Measurements from ENCODE around the gene SPDEF.

The SPDEF gene

DNA sequence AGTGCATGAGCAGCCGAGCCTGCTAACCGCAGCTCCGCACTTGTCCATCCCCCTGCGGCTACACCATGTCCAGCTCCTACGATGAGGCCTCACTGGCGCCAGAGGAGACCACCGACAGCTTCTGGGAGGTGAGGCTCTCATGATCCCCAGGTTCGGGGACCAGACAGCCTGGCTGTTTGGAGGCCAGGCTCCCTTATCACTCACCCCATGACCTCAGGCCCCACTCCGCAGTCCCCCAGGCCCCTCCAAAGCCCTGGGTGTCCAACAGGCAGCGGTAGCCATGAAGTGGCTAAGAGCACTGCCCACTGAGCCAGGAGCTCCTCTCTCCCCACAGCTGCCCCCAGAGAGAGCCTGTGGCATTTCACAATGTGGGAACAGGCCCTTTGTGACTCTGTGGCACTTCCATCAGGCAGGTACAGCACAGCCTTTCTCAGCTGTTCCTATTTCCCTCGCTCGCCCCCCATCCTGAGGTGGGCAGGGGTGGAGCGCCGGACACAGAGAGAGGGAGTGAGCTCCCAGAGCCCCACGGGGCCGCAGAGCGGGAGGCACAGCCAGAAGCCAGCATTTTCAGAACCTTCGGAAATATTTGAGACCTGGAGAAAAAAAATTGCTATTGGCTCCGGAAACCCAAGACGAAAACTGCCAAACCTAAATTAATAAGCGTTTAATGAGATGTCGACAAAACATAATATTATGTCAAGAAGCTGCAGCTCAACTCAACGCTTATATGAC, 29.7 kb downstream of the SPDEF start:
- POLR2A ChIA-PET = no interaction called here
- no peak overlapping the region; the same call in 1 of the 2 replicates for H3K4me3 ChIP-seq (ENCODE audit: low read depth, low read length)
- TF ChIP-seq, protein P1, sequence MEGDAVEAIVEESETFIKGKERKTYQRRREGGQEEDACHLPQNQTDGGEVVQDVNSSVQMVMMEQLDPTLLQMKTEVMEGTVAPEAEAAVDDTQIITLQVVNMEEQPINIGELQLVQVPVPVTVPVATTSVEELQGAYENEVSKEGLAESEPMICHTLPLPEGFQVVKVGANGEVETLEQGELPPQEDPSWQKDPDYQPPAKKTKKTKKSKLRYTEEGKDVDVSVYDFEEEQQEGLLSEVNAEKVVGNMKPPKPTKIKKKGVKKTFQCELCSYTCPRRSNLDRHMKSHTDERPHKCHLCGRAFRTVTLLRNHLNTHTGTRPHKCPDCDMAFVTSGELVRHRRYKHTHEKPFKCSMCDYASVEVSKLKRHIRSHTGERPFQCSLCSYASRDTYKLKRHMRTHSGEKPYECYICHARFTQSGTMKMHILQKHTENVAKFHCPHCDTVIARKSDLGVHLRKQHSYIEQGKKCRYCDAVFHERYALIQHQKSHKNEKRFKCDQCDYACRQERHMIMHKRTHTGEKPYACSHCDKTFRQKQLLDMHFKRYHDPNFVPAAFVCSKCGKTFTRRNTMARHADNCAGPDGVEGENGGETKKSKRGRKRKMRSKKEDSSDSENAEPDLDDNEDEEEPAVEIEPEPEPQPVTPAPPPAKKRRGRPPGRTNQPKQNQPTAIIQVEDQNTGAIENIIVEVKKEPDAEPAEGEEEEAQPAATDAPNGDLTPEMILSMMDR (IDR thresholded peaks at IDR 0.05; ENCODE audit: insufficient read depth, low read length, missing control alignments) = no peak
- CTCF ChIA-PET = interaction anchor here (0.6 to 3.9 kb wide), 11 partner anchors 9 to 613 kb away, joined by 3 to 51 read pairs (median 4); no protein-coding TSS in a partner anchor
- DNase-seq (ENCODE audit: low read depth, low spot score) = no peak

DNA sequence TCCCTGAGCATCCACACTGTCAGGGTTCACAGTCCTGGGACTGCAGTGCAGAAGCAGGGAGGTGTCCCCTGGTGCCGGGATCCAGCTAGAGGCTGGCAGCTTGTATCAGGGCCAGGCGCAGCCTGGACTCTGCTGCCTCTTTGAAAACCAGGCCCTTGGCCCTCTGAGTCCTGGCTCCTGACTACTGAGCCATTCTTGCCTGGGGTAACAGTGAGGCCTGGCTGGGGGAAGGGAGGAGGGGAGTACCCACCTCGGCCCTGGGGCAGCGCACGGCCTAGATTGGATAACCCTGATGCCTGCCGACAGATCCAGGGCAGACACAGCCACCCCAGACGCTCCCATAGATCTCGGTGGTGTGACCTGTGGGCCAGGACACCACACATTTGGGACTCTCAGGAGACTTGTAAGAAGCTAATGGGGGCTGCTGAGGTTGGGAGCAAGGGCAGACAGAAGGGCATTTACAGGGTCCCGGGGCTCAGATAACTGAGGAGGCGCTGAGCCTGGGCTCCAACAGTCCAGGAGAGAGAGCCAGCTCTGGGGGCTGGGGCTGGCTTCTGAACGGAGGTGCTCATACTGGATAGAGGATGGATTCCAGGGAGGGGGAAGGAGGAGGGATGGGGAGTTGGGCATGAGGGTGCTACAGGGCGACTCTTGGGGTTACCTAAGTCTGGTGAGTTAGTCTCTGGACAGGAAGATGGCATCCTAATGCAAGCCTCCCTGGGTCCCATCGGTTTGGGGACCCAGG, 30.5 kb downstream of the SPDEF start:
- H3K4me3 ChIP-seq (ENCODE audit: low read depth, low read length) = no peak overlapping the region
- POLR2A ChIA-PET = no interaction called here
- TF ChIP-seq, protein P1 (IDR thresholded peaks at IDR 0.05; ENCODE audit: insufficient read depth, low read length, missing control alignments) = no peak
- no peak for DNase-seq (ENCODE audit: low read depth, low spot score)
- CTCF ChIA-PET = interaction anchor here (1.3 to 3.9 kb wide), 3 partner anchors 11 to 85 kb away, joined by 3 to 51 read pairs (median 42); no protein-coding TSS in a partner anchor

DNA sequence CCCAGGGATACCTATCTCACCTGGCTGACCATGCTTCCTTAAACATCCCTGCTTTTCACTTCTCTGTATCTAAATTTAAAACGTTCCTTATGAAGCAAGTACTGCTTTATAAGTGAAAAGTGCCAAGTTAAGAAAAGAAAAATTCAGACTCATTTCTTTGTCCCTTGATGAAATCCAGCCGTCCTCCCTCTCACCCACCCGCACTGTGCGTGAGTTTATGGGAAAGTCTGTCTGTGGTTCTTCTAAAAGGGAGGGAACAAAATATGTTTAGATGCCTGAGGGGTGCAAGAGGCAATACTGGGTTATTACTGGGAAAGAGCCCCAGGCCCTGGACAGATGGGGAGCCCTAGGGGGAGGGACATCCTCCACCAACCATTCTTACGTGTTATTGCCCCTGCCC, 31.2 kb downstream of the SPDEF start:
- TF ChIP-seq, protein P1 (IDR thresholded peaks at IDR 0.05; ENCODE audit: insufficient read depth, low read length, missing control alignments) = no peak
- DNase-seq (ENCODE audit: low read depth, low spot score) = no peak
- no peak overlapping the region for H3K4me3 ChIP-seq (ENCODE audit: low read depth, low read length)
- POLR2A ChIA-PET = no interaction called here
- CTCF ChIA-PET = interaction anchor here (3.9 kb wide), 1 partner anchor 10 kb away, joined by 42 read pairs; no protein-coding TSS in a partner anchor

DNA sequence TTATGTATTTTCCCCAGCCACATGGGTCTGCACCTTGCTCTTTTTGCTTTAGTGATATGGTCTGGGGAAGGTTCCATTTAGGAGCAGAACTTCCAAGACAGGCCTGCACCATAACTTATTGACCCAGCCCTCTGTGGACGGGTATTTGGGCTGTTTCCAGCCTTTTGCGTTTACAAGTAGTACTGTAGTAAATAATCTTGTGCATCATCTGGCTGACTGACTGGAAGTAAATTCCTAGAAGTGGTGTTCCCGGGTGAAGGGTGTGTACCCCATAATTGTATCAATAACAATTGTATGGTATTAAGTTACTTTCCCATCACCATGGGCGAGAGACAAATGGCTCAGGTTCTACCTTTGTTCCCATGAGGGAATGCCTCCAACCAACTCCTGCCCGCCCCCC, 31.6 kb downstream of the SPDEF start:
- ChIA-PET CTCF (interaction anchor here (3.9 kb wide), 1 partner anchor 9 kb away, joined by 42 read pairs; no protein-coding TSS in a partner anchor), POLR2A (no interaction called here)
- H3K4me3 ChIP-seq (ENCODE audit: low read depth, low read length) = no peak overlapping the region
- TF ChIP-seq, protein P1 (IDR thresholded peaks at IDR 0.05; ENCODE audit: insufficient read depth, low read length, missing control alignments) = no peak
- DNase-seq (ENCODE audit: low read depth, low spot score) = no peak

DNA sequence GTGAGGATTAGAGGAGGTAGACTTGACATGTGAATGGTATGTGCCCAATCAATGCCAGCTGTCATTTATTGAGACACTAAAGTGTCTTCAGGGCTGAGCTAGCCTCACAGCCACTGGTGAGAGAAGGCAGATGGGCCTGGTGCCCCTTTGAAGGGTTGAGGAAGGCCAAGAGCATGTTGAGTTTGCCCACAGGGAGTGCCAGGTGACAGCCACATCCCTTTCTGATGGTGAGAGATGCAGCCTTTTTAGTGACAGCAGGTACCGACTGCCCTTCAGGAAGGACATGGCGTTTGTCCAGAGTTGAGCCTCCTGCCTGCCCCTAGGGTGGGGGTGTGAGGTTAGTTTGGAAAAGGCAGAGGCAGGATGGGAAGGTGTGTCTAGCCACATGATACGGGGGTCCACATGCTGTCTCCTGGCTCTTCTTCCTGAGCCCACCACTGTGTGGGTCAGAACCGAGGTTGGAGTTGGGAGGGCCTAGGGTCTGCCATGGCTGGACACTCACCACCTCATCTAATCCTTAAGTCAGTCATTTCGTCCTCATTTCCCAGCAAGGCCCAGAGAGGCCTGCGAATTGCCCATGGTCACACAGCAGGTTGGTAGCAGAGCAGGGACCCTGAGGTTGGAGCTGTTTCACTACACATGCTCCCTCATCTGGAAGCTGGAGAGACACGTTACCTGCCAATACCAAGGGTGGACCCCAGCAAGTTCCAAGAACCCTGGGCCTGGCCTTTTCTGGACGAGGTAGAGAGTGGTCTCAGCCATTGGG, 32.5 kb downstream of the SPDEF start:
- H3K4me3 ChIP-seq (ENCODE audit: low read depth, low read length) = no peak overlapping the region
- no peak for DNase-seq (ENCODE audit: low read depth, low spot score)
- ChIA-PET POLR2A (no interaction called here), CTCF (interaction anchor here (1.5 kb wide), 1 partner anchor 86 kb away, joined by 3 read pairs; no protein-coding TSS in a partner anchor)
- TF ChIP-seq, protein P1 (IDR thresholded peaks at IDR 0.05; ENCODE audit: insufficient read depth, low read length, missing control alignments) = no peak

Measured in AG04449 (cell line).